ENCODE results near the gene HFM1.
A peak's percentile ranks its signal among the peaks of the same experiment; 100 is the strongest.
"Not testable (repeated sequence)": the region's sequence is repeated elsewhere in the genome, so short reads cannot be mapped to it uniquely, and the experiment has no call there.

HFM1 gene

DNA sequence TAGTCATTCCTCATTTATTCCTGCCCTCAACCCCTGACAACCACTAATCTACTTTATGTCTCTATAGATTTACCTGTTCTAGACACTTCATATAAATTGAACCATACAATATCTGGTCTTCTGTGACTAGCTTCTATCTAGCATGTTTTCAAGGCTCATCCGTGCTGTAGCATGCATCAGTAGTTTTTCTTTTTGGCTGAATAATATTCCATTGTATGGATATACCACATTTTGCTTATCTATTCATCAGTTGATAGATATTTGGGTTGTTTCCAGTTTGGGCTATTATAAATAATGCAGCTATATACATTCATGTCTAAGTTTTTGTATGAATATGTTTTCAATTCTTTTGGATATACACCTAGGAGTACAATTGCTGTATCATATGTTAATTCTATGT is 101.5 kb downstream of the HFM1 start:
- no peaks in the 10 kb centered on the region for H3K36me3 ChIP-seq (ENCODE audit: insufficient read depth, low read length)
- no peak overlapping the region for H3K27ac ChIP-seq (ENCODE audit: low read depth, low read length)
- no peak overlapping the region for H2AFZ ChIP-seq (ENCODE audit: low read length, unreplicated experiment)
- H3K79me2 ChIP-seq (ENCODE audit: control insufficient read depth, insufficient read depth, low read length, unreplicated experiment), result no peaks in the 10 kb centered on the region
- H3K4me1 ChIP-seq (ENCODE audit: control insufficient read depth, insufficient read depth, low read length, unreplicated experiment), result no peaks in the 10 kb centered on the region
- no peak overlapping the region for H3K4me3 ChIP-seq (ENCODE audit: low read depth, low read length)
- H3K27me3 ChIP-seq (ENCODE audit: insufficient read depth, low read length), result no peaks in the 10 kb centered on the region

DNA sequence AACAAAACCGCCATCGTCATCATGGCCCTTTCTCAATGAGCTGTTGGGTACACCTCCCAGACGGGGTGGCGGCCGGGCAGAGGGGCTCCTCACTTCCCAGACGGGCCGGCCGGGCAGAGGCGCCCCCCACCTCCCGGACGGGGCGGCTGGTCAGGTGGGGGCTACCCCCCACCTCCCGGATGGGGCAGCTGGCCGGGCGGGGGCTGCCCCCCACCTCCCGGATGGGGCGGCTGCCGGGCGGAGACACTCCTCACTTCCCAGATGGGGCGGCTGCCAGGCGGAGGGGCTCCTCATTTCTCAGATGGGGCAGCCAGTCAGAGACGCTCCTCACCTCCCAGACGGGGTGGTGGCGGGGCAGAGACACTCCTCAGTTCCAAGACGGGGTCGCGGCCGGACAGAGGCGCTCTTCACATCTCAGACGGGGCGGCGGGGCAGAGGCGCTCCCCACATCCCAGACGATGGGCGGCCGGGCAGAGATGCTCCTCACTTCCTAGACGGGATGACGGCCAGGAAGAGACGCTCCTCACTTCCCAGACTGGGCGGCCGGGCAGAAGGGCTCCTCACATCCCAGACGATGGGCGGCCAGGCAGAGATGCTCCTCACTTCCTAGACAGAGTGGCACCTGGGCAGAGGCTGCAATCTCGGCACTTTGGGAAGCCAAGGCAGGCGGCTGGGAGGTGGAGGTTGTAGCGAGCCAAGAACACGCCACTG is 115.6 kb downstream of the HFM1 start:
- H3K27ac ChIP-seq (ENCODE audit: low read depth, low read length); H3K4me3 ChIP-seq (ENCODE audit: low read depth, low read length); H2AFZ ChIP-seq (ENCODE audit: low read length, unreplicated experiment); H3K36me3 ChIP-seq (ENCODE audit: insufficient read depth, low read length); H3K79me2 ChIP-seq (ENCODE audit: control insufficient read depth, insufficient read depth, low read length, unreplicated experiment); H3K27me3 ChIP-seq (ENCODE audit: insufficient read depth, low read length); H3K4me1 ChIP-seq (ENCODE audit: control insufficient read depth, insufficient read depth, low read length, unreplicated experiment): not testable (repeated sequence)

DNA sequence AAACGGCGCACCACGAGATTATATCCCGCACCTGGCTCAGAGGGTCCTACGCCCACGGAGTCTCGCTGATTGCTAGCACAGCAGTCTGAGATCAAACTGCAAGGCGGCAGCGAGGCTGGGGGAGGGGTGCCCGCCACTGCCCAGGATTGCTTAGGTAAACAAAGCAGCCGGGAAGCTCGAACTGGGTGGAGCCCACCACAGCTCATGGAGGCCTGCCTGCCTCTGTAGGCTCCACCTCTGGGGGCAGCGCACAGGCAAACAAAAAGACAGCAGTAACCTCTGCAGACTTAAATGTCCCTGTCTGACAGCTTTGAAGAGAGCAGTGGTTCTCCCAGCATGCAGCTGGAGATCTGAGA is 117.7 kb downstream of the HFM1 start:
- not testable (repeated sequence) for H3K4me3 ChIP-seq (ENCODE audit: low read depth, low read length); H3K79me2 ChIP-seq (ENCODE audit: control insufficient read depth, insufficient read depth, low read length, unreplicated experiment); H2AFZ ChIP-seq (ENCODE audit: low read length, unreplicated experiment); H3K27me3 ChIP-seq (ENCODE audit: insufficient read depth, low read length); H3K36me3 ChIP-seq (ENCODE audit: insufficient read depth, low read length); H3K4me1 ChIP-seq (ENCODE audit: control insufficient read depth, insufficient read depth, low read length, unreplicated experiment); H3K27ac ChIP-seq (ENCODE audit: low read depth, low read length)

DNA sequence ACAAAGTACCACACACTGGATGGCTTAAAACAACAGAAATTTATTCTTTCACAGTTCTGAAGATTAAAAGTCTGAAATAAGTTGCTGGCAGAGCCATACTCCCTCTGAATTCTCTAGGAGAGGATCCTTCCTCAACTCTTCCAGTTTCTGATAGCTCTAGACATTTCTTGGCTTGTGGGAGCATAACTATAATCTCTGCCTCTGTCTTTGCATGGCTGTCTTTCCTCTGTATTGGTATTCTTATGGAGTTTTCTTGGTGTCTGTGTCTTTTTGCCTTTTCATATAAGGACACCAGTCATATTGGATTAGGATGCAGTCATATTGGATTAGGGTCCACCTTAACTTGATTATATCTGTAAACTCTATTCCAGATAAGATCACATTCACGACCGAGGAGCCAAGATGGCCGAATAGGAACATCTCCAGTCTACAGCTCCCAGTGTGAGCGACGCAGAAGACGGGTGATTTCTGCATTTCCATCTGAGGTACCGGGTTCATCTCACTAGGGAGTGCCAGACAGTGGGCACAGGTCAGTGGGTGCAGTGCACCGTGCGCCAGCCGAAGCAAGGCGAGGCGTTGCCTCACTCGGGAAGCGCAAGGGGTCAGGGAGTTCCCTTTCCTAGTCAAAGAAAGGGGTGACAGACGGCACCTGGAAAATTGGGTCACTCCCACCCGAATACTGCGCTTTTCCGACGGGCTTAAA is 118.2 kb downstream of the HFM1 start:
- not testable (repeated sequence) for H3K4me3 ChIP-seq (ENCODE audit: low read depth, low read length); H3K4me1 ChIP-seq (ENCODE audit: control insufficient read depth, insufficient read depth, low read length, unreplicated experiment); H3K36me3 ChIP-seq (ENCODE audit: insufficient read depth, low read length); H3K27ac ChIP-seq (ENCODE audit: low read depth, low read length); H2AFZ ChIP-seq (ENCODE audit: low read length, unreplicated experiment); H3K79me2 ChIP-seq (ENCODE audit: control insufficient read depth, insufficient read depth, low read length, unreplicated experiment)
- H3K27me3 ChIP-seq (ENCODE audit: insufficient read depth, low read length), result peaks cover 11% of the 10 kb centered on the region

DNA sequence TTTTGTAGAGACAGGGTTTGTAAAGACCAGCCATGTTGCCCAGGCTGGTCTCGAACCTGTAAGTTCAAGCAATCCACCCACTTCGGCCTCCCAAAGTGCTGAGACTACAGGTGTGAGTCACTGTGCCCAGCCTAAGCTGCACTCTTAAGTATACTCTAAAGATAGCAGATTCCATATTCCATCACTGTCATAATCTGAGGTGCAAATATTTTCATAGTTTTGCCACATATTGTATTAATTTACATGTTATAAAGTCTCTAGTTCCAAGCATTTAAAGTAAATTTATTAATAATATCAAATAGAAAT is 121.3 kb downstream of the HFM1 start:
- no peaks in the 10 kb centered on the region for H3K79me2 ChIP-seq (ENCODE audit: control insufficient read depth, insufficient read depth, low read length, unreplicated experiment)
- H3K27ac ChIP-seq (ENCODE audit: low read depth, low read length), result no peak overlapping the region
- H3K4me3 ChIP-seq (ENCODE audit: low read depth, low read length), result no peak overlapping the region
- H2AFZ ChIP-seq (ENCODE audit: low read length, unreplicated experiment), result no peak overlapping the region
- H3K27me3 ChIP-seq (ENCODE audit: insufficient read depth, low read length), result peaks cover 33% of the 10 kb centered on the region
- H3K4me1 ChIP-seq (ENCODE audit: control insufficient read depth, insufficient read depth, low read length, unreplicated experiment), result no peaks in the 10 kb centered on the region
- no peaks in the 10 kb centered on the region for H3K36me3 ChIP-seq (ENCODE audit: insufficient read depth, low read length)

DNA sequence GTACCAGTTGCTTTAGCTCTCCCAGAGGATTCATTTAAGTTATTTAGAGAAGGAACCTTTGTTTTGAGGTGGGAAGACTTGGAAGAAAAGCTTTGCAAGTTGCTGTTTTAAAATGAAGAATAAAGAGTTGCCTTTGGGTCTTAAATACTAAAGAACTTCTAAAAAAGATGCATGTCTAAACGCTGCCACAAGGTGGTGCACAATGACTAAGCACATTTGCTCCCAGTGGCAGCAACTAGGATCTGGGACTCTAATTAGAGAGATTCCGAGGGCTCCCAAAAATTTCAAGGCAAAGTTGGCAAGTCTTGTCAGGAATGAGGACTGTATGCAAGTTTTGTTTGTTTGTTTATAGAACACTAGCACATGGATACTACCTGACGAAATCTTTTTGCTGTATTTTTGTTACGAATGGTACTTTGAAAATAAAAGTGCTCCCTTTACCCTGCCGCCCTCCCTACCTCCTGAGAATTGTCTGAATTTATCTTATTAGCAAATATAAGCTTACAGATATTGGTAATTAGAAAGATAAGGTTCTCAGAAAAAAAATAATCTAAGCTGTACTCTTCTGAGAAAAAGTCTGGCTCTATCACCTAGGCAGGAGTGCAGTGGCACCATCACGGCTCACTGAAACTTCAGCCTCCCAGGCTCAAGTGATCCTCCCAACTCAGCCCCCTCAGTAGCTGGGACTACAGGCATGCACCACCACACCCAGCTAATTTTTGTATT is 121.8 kb downstream of the HFM1 start:
- Histone ChIP-seq H3K4me3 (ENCODE audit: low read depth, low read length) (peak overlapping the region; percentile 59), H3K79me2 (ENCODE audit: control insufficient read depth, insufficient read depth, low read length, unreplicated experiment) (no peaks in the 10 kb centered on the region), H2AFZ (ENCODE audit: low read length, unreplicated experiment) (peak overlapping the region; percentile 89), H3K27ac (ENCODE audit: low read depth, low read length) (no peak overlapping the region), H3K27me3 (ENCODE audit: insufficient read depth, low read length) (peaks cover 33% of the 10 kb centered on the region), H3K36me3 (ENCODE audit: insufficient read depth, low read length) (no peaks in the 10 kb centered on the region), H3K4me1 (ENCODE audit: control insufficient read depth, insufficient read depth, low read length, unreplicated experiment) (no peaks in the 10 kb centered on the region)

DNA sequence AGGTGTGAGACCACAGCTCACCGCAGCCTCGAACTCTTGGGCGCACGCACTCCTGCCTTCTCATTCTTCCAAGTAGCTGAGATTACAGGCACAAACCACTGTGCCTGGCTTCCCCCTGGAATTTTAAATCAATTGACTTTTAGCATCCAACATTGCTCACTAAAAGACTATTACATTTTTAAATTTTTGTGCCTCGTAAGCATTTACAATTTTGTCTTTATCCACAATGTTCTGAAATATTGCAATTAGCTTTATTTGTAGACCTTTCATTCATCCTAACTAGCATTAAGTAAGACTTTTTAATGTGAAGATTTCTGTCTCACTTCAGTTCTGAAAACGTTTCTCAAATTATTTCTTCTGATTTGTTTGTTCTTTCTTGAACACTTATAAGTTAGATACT is 122.9 kb downstream of the HFM1 start:
- Histone ChIP-seq H3K27ac (ENCODE audit: low read depth, low read length) (no peak overlapping the region), H3K79me2 (ENCODE audit: control insufficient read depth, insufficient read depth, low read length, unreplicated experiment) (no peaks in the 10 kb centered on the region), H2AFZ (ENCODE audit: low read length, unreplicated experiment) (no peak overlapping the region)

DNA sequence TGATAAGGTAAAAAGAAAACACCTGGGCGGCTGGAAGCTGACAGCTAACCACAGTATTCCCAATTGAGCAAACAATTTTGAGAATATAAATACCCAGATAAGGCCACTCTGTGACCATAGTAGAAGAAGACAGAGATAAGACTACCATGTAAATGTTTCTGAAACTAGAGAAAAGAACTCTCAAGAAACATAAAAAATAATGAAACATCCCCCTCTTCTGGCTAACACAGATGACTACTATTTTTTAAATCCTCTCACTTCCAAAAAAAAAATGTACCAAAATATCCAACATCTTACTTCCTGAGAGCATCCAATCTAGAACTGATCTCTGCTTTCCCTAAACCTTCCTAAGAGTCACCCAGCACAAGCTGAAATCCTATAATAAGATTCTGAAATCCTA is 125.9 kb downstream of the HFM1 start:
- no peaks in the 10 kb centered on the region for H3K4me1 ChIP-seq (ENCODE audit: control insufficient read depth, insufficient read depth, low read length, unreplicated experiment)
- no peaks in the 10 kb centered on the region for H3K36me3 ChIP-seq (ENCODE audit: insufficient read depth, low read length)
- peaks cover 33% of the 10 kb centered on the region for H3K27me3 ChIP-seq (ENCODE audit: insufficient read depth, low read length)
- no peak overlapping the region for H3K4me3 ChIP-seq (ENCODE audit: low read depth, low read length)
- H2AFZ ChIP-seq (ENCODE audit: low read length, unreplicated experiment), result no peak overlapping the region
- H3K27ac ChIP-seq (ENCODE audit: low read depth, low read length), result no peak overlapping the region
- no peaks in the 10 kb centered on the region for H3K79me2 ChIP-seq (ENCODE audit: control insufficient read depth, insufficient read depth, low read length, unreplicated experiment)

More for the DNA sequence above, 122.9 kb downstream of the HFM1 start:
- H3K4me3 ChIP-seq (ENCODE audit: low read depth, low read length), result no peak overlapping the region
- no peaks in the 10 kb centered on the region for H3K4me1 ChIP-seq (ENCODE audit: control insufficient read depth, insufficient read depth, low read length, unreplicated experiment)
- H3K36me3 ChIP-seq (ENCODE audit: insufficient read depth, low read length), result no peaks in the 10 kb centered on the region
- H3K27me3 ChIP-seq (ENCODE audit: insufficient read depth, low read length), result peaks cover 33% of the 10 kb centered on the region

DNA sequence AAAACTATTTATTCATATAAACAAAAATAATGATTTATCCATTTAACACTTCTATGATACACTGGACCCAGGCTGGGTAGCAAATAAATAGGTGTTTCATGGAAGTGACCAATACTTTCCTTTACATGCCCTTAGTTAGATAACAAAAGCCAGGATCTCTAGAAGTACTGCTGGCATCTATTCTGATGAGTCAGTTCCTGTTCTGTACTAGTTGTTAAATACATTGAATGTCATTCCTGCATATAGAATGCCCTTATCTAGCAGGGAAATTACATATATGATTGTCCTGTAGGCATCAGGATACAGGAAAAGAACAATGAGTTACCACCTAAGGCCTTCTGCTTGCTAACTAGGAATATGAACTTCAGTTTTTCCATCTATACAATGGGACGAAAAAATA is 130.8 kb downstream of the HFM1 start:
- H3K4me3 ChIP-seq (ENCODE audit: low read depth, low read length), result no peak overlapping the region
- no peaks in the 10 kb centered on the region for H3K4me1 ChIP-seq (ENCODE audit: control insufficient read depth, insufficient read depth, low read length, unreplicated experiment)
- H3K27me3 ChIP-seq (ENCODE audit: insufficient read depth, low read length), result peaks cover 23% of the 10 kb centered on the region
- no peaks in the 10 kb centered on the region for H3K36me3 ChIP-seq (ENCODE audit: insufficient read depth, low read length)
- H2AFZ ChIP-seq (ENCODE audit: low read length, unreplicated experiment), result no peak overlapping the region
- no peaks in the 10 kb centered on the region for H3K79me2 ChIP-seq (ENCODE audit: control insufficient read depth, insufficient read depth, low read length, unreplicated experiment)
- H3K27ac ChIP-seq (ENCODE audit: low read depth, low read length), result no peak overlapping the region

DNA sequence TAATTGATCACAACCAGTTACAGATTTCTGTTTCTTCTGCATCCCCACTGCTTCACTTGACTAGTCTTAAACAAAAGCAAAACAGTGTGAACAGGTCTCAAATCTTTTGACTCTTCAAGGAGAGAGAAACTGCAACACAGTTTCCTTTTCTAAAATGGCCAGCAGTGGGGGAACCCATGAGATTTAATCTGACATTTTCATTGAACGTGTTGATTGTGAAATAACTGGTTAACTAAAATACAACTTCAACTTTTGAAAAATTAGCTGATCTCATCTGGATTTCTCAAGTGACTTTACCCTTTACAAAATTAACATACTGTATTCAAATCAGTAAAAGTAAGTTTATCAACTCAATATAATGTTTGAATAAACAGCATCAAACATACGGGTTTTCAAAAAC is 143.0 kb downstream of the HFM1 start:
- H3K36me3 ChIP-seq (ENCODE audit: insufficient read depth, low read length), result no peaks in the 10 kb centered on the region
- no peak overlapping the region for H2AFZ ChIP-seq (ENCODE audit: low read length, unreplicated experiment)
- H3K4me1 ChIP-seq (ENCODE audit: control insufficient read depth, insufficient read depth, low read length, unreplicated experiment), result no peaks in the 10 kb centered on the region
- no peaks in the 10 kb centered on the region for H3K79me2 ChIP-seq (ENCODE audit: control insufficient read depth, insufficient read depth, low read length, unreplicated experiment)
- H3K27ac ChIP-seq (ENCODE audit: low read depth, low read length), result no peak overlapping the region
- H3K4me3 ChIP-seq (ENCODE audit: low read depth, low read length), result no peak overlapping the region
- H3K27me3 ChIP-seq (ENCODE audit: insufficient read depth, low read length), result peaks cover 28% of the 10 kb centered on the region

DNA sequence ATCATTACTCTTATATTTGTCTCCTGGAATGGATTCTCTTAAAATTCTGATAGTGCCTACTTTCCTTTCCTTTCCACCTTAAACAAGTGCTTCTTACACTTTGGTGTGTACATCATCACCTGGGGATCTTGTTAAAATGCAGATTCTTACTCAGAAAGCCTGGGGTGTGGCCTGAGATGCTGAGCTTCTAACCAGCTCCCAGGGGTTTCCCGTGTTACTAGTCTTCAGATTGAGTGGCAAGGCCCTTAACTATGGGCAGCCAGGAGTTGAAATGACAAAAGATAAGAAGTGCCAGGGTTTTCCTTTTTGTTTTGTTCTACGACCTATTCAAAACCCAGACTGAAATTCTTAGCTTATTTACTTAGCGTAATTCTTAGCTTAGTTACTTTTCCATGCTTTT is 159.2 kb downstream of the HFM1 start:
- Histone ChIP-seq H3K27ac (ENCODE audit: low read depth, low read length) (no peak overlapping the region), H3K27me3 (ENCODE audit: insufficient read depth, low read length) (peaks cover 17% of the 10 kb centered on the region), H2AFZ (ENCODE audit: low read length, unreplicated experiment) (no peak overlapping the region)

More for the DNA sequence above, 159.2 kb downstream of the HFM1 start:
- no peaks in the 10 kb centered on the region for H3K36me3 ChIP-seq (ENCODE audit: insufficient read depth, low read length)
- no peak overlapping the region for H3K4me3 ChIP-seq (ENCODE audit: low read depth, low read length)
- no peaks in the 10 kb centered on the region for H3K79me2 ChIP-seq (ENCODE audit: control insufficient read depth, insufficient read depth, low read length, unreplicated experiment)
- no peaks in the 10 kb centered on the region for H3K4me1 ChIP-seq (ENCODE audit: control insufficient read depth, insufficient read depth, low read length, unreplicated experiment)

All from ACC112 (cell line).